ENCODE results near the gene IL36B.

Gene IL36B

GRCh38 chr2:113005030-113005509, 47.6 kb downstream of the IL36B start, which contains the start of gene IL36A:
Gene IL36A (plus strand): TSS chr2:113005459. CDS start chr2:113005872, 413 bp downstream.
- no peak for DNase-seq

- no peak for DNase-seq
Measured at GRCh38 chr2:113002677-113003076, 50.0 kb downstream of the IL36B start.

- no peak for DNase-seq
Measured at GRCh38 chr2:113000436-113000835, 52.2 kb downstream of the IL36B start.

GRCh38 chr2:112997151-112997550, 55.5 kb downstream of the IL36B start:
- no peak for DNase-seq

GRCh38 chr2:112996635-112997034, 56.0 kb downstream of the IL36B start:
- DNase-seq: no peak

GRCh38 chr2:112995346-112995920, 57.2 kb downstream of the IL36B start:
- DNase-seq: no peak

GRCh38 chr2:112994648-112995047, 58.0 kb downstream of the IL36B start:
- DNase-seq: no peak

GRCh38 chr2:112993831-112994230, 58.8 kb downstream of the IL36B start:
- no peak for DNase-seq

GRCh38 chr2:112989611-112990010, 63.1 kb downstream of the IL36B start:
- no peak for DNase-seq

GRCh38 chr2:112985090-112985489, 67.6 kb downstream of the IL36B start:
- DNase-seq: no peak

- DNase-seq: no peak
Measured at GRCh38 chr2:112980537-112980936, 72.1 kb downstream of the IL36B start.

GRCh38 chr2:112979731-112980130, 72.9 kb downstream of the IL36B start:
- DNase-seq: no peak

GRCh38 chr2:112977559-112978056, 75.1 kb downstream of the IL36B start, which contains the start of gene IL36G:
Gene IL36G (plus strand): TSS chr2:112978006. CDS start chr2:112978639, 633 bp downstream.
- no peak for DNase-seq
